NCI-H1092 treated with DMSO at 0.1 percent for 48 hours (cell line): ENCODE results near the gene APOBEC2.
A peak's percentile ranks its signal among the peaks of the same experiment; 100 is the strongest.
"Not testable (repeated sequence)": the region's sequence is repeated elsewhere in the genome, so short reads cannot be mapped to it uniquely, and the experiment has no call there.

Source experiments
- DNase-seq: peaks from one replicate; lab custom pipeline; 2025; lab: John Stamatoyannopoulos, UW

Gene APOBEC2

DNA sequence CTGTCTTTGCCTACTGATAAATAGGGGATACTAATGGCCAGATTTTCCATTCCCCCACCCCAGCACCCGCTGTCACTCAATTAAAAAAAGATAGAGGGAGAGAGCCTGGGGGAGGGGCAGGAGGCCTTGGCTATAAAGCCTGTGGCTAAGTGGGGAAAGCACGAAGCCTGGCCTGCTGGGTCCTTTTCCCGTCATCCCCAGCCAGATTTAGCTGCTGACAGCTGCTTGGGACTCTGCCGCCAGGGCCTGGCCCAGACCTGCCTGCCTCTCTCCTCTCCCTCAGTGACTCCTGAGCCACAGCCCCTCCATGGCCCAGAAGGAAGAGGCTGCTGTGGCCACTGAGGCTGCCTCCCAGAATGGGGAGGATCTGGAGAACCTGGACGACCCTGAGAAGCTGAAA, at the start of gene APOBEC2:
Gene APOBEC2 (plus strand): TSS at position 162 of the 400 bp plus-strand sequence. CDS start 146 bp downstream, at position 308.
- DNase-seq, result no peak

DNA sequence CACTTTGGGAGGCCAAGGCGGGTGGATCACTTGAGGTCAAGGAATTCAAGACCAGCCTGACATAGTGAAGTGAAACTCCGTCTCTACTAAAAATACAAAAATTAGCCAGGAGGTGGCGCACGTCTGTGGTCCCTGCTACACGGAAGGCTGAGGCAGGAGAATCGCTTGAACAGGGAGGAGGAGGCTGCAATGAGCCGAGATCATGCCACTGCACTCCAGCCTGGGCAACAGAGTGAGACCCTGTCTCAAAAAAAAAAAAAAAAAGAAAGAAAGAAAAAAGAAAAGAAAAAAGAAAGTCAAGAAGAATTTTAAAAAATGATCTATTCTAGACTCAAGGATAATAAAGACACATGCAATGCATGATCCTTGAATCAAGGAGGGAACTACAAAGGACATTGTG, 46.8 kb upstream of the APOBEC2 start:
- peak; percentile 33 for DNase-seq

DNA sequence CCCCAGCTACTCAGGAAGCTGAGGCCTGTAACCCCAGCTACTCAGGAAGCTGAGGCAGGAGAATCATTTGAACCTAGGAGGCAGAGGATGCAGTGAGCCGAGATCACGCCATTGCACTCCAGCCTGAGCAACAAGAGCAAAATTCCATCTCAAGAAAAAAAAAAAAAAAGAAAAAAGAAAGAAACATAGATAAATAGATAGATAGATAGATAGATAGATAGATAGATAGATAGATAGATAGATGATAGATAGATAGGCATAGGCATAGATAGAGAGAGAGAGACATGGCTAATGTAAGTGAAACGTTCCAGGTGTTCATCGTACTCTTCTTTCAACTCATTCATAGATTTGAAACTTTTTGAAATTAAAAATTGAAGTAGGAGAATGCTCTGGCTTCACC, 46.0 kb upstream of the APOBEC2 start:
- not testable (repeated sequence) for DNase-seq

DNA sequence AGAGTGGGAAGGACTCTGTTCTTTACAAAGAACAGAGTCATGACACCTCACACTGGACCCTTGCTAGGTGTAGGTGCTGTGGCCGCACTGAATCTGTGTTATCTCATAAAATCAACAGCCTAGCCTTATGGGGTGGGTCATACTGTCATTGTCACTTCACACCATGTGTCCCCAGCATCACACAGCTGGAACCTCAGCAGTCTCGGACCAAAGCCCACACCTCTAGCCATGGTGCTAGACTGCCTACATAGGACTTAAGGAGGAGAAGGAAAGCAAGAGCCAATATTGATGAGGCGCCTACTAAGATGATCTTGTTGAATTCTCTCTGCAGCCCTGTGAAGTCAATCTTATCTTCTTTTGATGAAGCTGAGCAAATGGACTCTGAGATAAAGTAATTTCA, 45.0 kb upstream of the APOBEC2 start:
- no peak for DNase-seq

DNA sequence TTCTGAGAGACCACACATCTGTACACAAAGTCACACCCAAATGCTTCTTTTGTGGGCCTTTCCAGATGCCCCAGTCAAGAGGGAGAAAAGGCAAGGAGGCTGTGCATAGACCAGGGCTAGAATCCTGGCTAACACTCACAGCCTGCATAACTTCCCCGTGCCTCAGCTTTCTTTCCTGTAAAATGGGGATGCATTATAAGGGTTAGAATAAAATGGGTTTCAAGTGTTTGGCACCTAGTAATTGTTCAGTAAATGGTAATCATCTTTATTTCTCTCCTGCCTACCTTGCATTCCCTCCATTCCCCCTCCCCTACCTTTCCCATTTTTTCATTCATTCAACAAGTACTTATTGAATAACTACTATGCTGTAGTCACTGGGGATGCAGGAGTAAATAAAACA, 43.3 kb upstream of the APOBEC2 start:
- no peak for DNase-seq

DNA sequence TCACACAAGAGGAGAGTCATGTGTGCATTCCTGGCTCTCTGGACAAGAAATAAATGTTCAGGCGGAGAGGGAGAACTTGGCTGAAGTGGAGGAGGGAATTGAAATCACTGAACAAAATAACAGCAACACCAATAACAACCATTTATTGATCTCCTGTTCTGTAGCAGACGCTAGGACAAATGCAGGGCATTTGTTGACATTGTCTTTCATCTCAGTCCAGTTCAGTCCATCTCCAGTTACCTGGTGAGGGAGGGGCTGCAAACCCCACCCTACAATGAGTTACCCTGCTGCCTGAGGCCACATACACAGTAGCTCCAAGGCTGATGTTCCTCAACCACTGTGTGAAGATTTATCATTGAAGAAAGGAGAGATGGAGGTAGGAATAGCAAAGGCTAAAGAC, 41.3 kb upstream of the APOBEC2 start:
- no peak for DNase-seq

DNA sequence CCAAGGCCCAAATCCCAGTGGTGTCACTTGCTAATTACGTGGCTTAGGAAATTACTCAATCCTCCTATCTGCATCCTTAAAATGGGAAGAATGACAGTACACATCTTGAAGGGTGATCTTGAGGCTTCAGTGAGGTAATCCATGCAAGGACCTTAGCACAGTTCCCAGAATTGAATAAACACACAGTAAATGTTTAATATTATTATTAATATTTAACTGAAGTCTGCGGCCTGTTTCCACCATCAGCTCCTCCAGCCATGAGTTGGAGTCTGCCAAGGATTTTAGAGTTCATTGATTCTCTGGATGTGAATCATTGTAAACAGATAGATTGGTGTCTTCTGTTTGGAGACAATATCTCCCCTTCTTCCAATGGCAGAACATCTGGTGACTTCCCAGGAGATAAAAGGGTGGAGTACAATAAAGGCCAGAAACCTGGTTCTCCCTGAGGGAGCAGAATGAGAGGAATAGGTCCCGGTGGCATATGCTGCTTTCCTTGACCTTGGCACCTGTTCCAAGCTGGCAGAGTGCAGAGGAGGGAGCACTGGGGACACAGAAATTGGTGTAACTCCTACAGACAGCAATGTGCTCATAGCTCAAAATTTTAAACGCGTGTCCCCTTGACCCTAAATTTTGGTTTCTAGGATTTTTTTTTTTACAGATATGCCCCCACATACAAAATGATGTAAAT, 39.4 kb upstream of the APOBEC2 start:
- DNase-seq, result no peak

DNA sequence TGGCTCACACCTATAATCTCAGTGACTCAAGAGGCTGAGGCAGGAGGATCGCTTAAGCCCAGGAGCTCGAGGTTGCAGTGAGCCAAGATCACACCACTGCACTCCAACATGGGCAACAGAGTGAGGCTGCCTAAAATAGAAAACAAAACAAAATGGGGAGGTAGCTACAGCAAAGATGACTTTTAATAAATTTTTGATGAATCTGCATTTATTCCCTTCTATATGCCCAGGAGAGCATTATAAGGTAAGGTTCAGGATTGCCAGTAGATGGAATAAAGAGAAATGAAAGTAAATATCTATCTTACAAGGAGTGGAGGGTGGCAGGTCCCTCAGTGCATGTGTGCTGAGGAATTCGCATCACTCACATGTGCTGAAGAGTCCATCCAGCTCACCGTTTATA, 38.2 kb upstream of the APOBEC2 start:
- DNase-seq, result no peak

DNA sequence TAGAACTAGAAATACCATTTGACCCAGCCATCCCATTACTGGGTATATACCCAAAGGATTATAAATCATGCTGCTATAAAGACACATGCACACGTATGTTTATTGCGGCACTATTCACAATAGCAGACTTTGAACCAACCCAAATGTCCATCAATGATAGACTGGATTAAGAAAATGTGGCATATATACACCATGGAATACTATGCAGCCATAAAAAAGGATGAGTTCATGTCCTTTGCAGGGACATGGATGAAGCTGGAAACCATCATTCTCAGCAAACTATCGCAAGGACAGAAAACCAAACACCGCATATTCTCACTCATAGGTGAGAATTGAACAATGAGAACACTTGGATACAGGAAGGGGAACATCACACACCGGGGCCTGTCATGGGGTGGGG, 37.1 kb upstream of the APOBEC2 start:
- DNase-seq, result not testable (repeated sequence)

DNA sequence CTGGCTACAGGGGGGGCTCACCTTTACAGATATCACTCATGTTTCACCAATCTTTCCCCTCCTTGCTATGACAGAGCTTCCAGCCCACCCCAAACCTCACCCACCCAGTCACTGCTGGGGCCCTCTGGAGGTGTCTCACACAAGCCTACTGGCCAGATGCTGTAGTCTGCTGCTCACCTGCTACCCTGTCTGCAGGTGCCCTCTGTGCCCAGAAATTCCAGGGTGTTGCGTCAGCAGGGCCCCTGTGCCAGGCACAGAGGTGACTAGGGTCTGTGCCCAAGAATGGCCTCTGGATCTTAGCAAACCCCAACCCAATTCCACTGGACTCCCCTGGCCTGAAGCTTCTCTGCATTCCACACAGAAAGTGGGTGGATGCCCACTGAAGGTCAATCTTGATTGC, 35.3 kb upstream of the APOBEC2 start:
- no peak for DNase-seq

DNA sequence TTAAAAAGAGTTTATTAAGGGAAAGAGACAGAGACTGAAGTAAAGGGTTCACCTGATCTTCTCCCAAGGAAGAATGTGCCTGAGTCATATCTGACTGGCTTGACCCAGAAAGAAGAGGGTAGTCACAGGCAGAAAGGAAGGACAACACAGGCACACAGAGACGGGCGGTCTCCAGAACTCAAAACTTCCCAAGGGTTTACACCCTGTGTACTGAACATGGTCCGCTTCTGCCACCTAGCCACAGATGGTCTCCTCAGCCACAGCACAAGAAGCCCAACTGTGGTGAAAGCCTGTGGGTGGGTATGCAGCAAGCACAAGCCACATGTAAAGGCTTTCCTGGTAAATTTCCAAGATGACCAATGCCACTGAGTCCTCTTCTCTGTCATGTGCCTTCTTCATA, 31.2 kb upstream of the APOBEC2 start:
- DNase-seq, result no peak

DNA sequence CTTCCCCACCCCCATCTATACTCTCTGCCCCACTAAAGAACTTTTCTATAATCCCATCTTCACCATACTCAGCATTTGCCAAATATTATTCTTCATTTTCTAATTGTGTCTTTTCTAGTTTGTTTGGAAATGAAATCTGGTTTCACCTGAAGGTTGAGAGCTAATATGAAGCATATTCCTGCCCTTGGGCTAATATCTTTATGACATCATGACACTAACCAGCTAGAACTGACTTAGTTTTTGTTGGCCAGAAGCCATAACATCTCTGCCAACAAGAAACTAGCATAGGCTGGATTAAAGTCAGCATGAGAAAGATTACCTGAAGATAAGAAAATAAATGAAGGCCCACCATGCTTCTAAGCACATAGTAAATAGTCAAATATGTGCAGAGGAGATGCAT, 30.7 kb upstream of the APOBEC2 start:
- DNase-seq, result no peak

DNA sequence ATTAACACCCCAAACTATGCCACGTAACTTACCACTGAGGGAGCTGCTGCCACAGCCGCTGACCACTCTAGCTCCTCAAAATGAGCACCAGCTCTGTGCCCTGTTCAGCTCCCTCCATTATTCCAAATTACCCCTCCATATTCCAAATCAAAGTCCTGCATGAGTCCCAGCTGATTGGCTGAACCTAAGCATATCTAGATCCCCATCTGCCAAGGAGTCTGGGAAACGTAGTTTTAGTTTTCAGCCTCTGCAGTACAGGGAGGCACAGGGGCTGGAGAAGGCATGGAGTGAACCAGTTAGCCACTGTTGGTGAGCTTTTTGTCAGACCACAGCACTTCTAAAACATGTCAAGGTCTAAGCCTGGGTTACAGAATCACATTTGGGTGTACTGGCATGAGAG, 29.9 kb upstream of the APOBEC2 start:
- DNase-seq, result no peak

DNA sequence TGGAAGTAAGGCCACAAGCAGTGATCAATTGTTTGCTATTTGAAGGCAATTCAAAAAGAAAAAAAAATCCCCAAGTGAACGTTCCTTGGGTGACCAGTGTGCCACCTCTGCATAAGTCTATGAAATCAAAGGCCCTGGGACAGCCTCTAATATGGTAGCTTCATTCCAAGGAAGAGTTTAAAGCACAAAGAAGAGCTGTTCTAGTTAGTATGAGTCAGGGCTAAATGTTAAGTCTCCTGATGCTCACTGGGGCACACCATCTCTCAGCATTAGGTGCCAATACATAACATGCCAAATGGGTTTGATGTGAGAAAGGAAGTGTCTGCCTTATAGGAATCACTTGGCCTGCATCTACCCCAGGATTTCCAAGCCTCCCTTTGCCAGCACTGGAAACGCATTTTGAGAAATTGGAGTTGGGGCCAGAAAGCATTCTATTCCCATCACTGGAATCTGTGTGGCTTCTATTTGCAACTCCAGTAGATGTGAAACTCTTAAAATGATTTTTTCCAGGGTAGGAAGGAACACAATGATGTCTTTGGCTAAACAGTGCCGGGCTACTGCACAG, 27.0 kb upstream of the APOBEC2 start:
- no peak for DNase-seq

DNA sequence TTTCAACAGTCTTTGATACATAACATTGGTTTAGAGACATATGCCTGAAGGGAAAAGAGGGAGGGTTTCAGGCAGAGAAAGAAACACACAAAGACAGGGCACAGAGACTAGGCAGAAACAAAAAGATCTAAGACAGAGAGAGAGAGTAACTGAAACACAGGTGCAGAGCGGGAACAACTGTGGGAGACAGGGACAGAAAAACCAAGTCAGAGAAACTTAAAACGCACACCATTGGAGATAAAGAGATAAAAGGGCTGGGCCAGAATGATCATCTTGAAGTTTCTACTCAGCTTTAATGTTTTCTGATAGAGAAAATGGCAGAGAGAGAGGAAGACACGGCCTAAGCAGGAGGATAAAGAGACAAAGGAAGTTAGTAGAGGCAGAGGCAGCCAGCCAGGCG, 25.8 kb upstream of the APOBEC2 start:
- DNase-seq, result no peak

DNA sequence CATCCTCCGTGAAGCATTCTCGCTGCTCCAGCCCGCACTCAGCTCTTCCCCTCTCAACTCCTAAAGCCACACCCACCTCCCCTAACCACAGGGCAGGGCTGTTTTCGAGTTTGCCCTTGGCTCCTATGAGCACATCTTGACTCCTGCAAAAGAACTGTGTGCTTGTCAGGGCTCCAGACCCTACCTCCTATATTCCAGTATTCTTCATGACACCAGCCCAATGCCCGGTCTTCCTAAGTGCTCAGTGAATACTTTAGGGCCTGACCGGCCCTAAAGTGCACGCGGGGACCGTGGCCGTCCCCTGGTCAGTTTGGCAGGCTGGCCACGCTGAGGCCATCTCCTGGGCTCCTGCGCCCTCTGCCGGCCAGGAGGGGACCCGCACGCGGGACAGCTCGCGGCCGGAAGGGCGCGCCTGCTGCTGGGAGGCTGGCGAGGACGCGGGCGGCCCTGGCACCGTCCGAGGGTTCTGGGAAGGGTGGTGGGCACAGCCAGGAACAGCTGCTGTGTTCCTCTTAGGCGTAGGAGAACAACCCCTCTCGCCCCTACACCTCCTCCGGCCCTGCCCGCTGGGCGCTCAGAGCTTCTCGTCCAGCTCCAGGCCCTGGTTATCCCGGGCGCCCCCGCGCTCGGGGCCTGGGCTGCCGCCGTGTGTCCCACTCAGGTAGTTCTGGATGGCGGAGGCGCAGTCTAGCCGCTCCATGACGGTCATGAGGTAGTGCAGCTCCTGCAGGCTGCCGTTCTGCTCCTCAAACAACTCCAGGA, 25.0 kb upstream of the APOBEC2 start:
- peak; percentile 66 for DNase-seq

DNA sequence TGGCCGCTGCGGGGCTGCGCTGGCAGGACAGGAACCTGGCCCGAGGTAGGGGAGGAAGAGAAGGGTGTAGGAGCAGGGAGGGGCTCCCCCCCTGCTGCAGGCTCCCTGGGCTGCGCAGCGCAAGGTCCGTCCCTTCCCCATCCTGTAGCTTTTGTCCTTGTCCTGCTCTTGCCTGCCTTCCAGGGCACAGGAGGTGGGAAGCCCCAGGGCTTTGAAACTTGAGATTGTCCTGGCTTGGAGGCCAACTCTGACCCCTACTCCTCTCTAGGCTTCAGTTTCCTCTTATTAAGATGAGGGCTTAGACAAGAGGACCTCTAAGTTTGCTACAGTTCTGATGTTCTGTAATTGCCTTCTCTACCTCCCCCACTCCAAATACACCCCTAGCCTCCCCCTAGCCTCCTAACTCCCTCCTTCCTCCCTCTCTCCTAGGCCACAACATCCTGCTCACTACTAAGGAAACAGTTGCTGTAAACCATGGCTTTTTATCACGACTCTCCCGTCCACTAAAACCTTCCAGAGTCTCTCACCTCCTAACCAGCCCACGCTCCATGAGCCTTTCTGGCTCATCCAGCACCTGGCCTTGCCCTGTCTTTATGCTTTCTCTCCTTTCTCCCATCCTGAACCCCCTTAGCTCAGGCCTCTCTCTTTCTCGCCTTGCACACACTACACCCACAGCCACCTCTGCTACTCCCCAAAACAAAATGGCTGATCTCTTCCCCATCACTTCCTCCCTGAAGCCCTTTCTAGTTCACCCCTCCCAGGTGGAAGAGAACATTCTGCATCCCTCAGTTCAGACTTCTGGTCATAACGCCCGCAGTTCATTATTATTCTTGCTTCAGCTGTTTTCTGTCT, 24.2 kb upstream of the APOBEC2 start:
- DNase-seq, result no peak

DNA sequence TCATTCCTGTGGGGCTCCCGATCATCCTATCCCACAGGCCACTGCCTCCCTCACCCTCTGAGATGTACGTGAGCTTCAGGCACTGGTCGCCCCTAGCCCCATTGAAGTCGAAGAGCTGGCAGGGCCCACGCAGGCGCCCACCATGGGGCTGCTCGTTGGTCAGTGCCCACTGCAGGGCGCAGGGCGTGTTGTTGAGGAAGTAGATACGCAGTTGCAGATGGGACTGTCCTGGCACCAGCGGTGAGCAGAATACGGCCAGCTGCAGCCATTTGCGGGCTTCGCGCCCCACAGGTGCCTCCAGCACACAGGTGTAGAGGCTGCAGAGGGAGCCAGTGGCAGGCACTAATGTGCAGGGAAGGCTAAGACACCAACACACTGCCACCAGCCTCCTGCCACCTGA, 20.2 kb upstream of the APOBEC2 start:
- DNase-seq, result no peak

DNA sequence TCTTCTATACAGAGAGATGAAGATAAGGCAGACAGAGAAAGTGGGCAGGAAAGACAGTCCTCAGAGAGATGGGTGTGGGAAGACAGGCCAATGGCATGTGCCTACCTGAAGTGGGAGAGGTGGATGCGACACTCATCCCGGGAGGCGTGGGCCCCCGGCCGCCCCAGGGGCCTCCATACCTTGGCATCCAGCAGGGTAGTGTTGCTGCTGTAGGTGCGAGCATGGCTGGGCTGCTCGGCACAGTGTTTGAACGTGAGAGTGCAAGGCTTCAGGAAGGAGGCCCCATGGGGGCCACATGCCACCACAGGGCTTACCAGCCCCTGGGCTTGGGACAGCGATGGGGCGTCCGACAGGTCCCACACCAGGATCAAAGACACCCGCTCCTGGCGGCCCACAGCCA, 19.2 kb upstream of the APOBEC2 start:
- DNase-seq, result no peak

DNA sequence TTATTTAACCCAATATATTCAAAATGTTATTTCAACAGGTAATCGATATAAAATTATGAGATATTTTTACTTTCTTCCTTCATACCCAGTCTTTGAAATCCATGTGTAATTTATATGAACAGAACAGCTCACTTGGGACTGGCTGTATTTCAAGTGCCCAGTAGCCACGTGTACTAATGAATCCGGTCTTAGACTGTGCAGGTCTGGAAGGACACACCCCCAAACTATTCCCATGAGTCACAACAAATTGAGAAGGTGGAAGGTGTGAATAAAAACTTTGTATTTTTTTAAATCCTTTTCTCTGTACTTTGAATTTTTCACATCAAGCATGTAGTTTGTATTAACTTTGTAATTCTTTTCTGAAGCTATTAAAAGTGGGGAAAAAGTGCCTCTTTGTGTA, 16.8 kb upstream of the APOBEC2 start:
- no peak for DNase-seq

DNA sequence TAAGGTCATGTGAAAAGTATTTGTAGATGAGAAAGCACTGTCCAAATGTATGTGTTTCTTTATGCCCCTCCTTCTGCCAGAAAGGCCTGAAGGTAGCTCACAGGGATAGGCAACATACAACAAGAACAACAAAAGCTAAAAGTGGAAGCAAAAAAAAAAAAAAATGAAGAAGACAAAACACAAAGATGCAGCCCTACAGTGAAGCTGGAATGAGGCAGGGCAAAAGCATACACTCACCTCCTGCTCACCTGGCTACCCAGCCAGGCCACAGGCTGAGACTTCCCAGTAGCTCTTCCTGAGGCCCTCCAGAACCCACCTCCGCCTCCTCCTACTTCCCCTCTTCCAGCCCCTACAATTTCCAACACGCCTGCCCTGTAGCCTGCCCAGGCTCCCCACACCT, 16.4 kb upstream of the APOBEC2 start:
- no peak for DNase-seq

DNA sequence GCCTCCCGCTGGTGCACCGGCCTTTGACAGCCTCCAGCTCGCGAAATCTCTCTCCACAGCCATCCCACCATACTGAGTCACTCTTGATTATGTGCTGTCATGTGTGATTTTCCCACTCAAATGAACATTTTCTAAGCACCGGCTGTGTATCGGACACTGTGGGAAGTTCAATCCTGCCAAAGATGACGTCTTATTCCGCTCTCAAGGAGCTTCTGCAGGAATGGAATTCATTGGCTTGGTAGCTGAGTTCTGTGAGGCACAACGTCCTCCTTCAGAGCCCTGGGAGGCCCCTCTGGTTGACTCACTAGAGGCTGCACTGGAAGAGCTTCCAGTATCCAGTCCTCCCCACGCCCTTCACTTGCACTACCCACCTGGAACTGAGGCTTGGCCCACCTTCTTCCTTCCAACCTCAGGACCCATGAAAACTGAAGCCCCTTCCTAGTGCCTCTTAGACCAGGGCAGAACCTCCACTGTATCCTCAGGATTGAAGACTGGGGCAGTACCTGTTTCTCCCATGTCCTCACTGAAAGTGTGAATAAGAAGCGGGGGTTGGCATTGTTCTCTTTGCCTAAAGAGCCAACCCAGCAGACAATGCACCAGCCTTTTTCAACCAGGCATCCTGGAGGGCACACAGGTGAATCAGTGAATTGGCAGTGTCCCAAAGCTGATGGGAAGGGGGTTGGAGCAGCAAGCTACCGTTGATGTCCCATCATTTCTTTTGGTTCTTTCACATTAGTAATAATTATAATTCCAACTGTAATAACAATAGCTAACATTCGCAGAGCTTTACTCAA, 15.7 kb upstream of the APOBEC2 start:
- DNase-seq, result no peak
